NK-92 (cell line): ENCODE measurements around the gene TJP2.
"Not testable (repeated sequence)": the region's sequence is repeated elsewhere in the genome, so short reads cannot be mapped to it uniquely, and the experiment has no call there.

ENCODE experiments used
- DNase-seq: peaks from one replicate; lab custom pipeline; 2025; ENCODE audit not compliant: unreplicated experiment; lab: John Stamatoyannopoulos, UW

Gene TJP2

GRCh38 chr9:69157751-69158466 lies 16.2 kb upstream of the TJP2 start:
- no peak for DNase-seq

GRCh38 chr9:69158471-69158870 lies 15.6 kb upstream of the TJP2 start:
- no peak for DNase-seq

GRCh38 chr9:69164573-69164972 lies 9.5 kb upstream of the TJP2 start:
- DNase-seq = not testable (repeated sequence)

- no peak for DNase-seq
These were observed 8.5 kb upstream of the TJP2 start for GRCh38 chr9:69165581-69165980.

GRCh38 chr9:69168709-69169217 lies 5.3 kb upstream of the TJP2 start:
- no peak for DNase-seq

GRCh38 chr9:69170231-69170630 lies 3.8 kb upstream of the TJP2 start:
- DNase-seq = no peak

- DNase-seq = no peak
These were observed 3.0 kb upstream of the TJP2 start for GRCh38 chr9:69171049-69171448.

GRCh38 chr9:69171517-69171916 lies 2.6 kb upstream of the TJP2 start:
- no peak for DNase-seq

GRCh38 chr9:69172895-69173294 lies 1.2 kb upstream of the TJP2 start:
- DNase-seq = no peak

GRCh38 chr9:69173497-69173890 lies 583 bp upstream of the TJP2 start:
- DNase-seq = no peak

GRCh38 chr9:69174616-69175463 lies 763 bp downstream of the TJP2 start:
- no peak for DNase-seq

- DNase-seq = no peak
These were observed 1.4 kb downstream of the TJP2 start for GRCh38 chr9:69175486-69175885.

- no peak for DNase-seq
These were observed 2.5 kb downstream of the TJP2 start for GRCh38 chr9:69176471-69177171.

GRCh38 chr9:69178583-69179011 lies 4.5 kb downstream of the TJP2 start:
- no peak for DNase-seq

GRCh38 chr9:69179037-69179436 lies 5.0 kb downstream of the TJP2 start:
- no peak for DNase-seq

- DNase-seq = no peak
These were observed 6.1 kb downstream of the TJP2 start for GRCh38 chr9:69180200-69180599.

GRCh38 chr9:69180670-69181069 lies 6.6 kb downstream of the TJP2 start:
- no peak for DNase-seq

- DNase-seq = no peak
These were observed 7.9 kb downstream of the TJP2 start for GRCh38 chr9:69181908-69182353.

- no peak for DNase-seq
These were observed 10.2 kb downstream of the TJP2 start for GRCh38 chr9:69184266-69184665.

- DNase-seq = no peak
These were observed 12.9 kb downstream of the TJP2 start for GRCh38 chr9:69186841-69187611.

GRCh38 chr9:69188975-69189374 lies 14.9 kb downstream of the TJP2 start:
- DNase-seq = no peak
